Left renal cortex interstitium (tissue), 4 donors: Measurements from ENCODE around the gene ISG20L2. TPM values are rescaled to one million over a fixed set of nuclear protein-coding genes. Genes with fewer than 3 reads are reported as not detected.

Source experiments
- DNase-seq, 4 donors: peaks; one replicate each; pipeline ENCODE4 v3.0.0-alpha.2; 2013; ENCODE audit warnings: low read depth in 4 of 4, low spot score in 2 of 4, missing footprints in 1 of 4
- polyA plus RNA-seq, 4 donors: library from polyadenylated mRNA; unstranded; fragments of 120-200 nt; gene quantifications; one replicate each; pipeline ENCODE4 v1.2.1, GENCODE V29; 2013; ENCODE audit not compliant: insufficient read length in 4 of 4

ISG20L2 gene
- polyA plus RNA-seq, 4 donors, result 41.7 to 47.8 (median 44.8) TPM

- no peak for DNase-seq
Measured at GRCh38 chr1:156708218-156708661, 20.3 kb downstream of the ISG20L2 start.

DNA sequence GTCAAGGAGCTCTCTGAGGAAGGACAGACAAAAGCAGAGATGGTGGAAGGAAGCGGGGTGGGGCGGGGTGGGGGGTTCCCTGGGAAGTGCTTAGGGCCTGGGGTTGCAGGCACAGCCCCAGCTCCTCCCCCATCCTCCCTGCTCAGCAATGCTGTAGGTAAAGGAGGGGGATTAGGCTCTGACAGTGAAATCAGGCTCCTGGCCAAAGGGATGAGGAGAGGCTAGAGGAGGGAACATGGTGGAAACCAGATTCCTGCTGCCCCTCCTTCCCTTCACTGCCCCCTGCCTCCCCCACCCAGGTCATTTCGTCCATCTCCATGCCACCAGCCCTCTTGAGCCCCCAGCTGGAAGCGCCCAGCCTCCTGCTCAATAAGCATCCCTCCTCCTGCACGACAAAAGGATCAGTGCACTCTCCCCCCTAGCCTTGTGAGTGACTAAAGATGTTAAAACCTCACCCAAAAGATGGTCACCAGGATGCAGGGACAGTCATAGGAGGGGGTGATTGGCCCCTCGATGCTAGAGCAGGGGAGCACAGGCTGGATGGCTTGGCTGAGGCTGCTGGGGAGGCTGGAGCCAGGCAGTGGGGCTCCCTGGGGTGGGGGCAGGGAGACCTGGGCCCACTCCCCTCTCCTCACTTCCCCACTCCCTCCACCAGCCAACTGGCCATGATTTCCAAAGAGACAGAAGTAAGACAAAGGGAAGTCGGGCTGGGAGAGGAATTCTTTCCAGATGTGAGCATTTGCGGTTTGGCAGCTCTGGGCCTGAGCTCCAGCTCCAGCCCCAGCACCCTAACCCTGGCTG is 20.9 kb downstream of the ISG20L2 start:
- DNase-seq, result no peak

DNA sequence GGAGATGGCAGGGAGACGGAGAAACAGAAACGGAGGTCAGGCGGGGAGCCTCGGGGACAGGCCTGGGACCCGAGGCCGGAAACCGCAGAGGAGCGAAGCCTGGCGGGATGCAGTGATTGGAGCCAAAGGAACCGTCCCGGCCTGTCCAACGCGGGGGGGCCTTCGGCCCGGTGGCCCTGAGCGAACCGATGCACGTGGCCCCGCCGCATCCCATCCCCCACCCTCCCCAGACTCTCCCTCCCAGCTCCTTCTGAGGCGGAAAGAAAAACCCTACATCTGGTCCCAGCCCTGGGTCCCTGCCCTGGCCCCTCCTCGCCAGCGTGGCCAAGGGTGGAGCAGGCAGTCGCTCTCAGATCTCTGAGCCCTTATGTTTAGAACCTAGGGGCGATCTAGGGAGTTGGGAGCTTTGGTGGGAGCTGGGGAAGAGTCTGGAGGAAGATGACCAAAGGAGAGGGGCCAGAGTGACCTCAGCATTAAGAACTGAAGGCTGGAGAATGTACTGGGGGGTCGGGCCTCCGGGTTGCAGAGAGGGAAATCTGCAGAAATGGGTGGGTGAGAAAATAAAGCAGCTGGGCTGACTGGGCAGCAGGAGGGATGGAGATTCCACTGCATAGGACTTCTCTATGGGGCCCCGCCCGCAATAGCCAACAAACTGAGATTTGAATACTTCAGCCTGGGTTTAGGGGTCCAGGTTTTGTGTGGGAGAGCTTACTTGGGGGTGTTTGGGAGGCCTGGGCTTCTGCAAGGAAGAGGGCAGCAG is 21.7 kb downstream of the ISG20L2 start:
- DNase-seq, result no peak

GRCh38 chr1:156705918-156706656 is 22.5 kb downstream of the ISG20L2 start:
- DNase-seq, result peak in 2 of 4 donors; percentile 79 to 80

GRCh38 chr1:156705321-156705917 is 23.1 kb downstream of the ISG20L2 start, which contains the start of gene CRABP2:
Gene CRABP2, minus strand, starts transcription at chr1:156705583. Its CDS starts 137 bp downstream, at chr1:156705446.
- no peak for DNase-seq

- DNase-seq, result no peak
Measured at GRCh38 chr1:156704930-156705320, 23.6 kb downstream of the ISG20L2 start.

GRCh38 chr1:156704166-156704711 is 24.3 kb downstream of the ISG20L2 start:
- no peak for DNase-seq

DNA sequence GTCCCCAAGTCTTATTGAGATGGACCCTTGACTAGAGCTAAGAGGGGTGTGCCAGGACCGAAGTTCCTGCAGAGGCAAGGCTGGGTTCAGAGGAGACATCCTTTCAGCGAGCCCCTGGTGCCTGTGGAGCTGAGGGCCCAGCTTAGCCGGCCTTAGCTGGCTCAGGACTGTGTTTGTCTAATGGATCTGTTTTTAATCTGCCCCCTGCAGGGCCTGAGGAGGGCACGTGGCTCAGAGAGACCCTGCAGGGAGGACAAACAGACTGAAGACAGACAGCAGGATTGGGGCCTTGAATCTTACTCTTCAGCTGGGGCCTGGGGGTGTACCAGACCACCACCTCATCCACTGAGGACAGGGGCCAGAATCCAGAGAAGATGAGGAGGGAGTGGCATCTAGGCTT is 24.8 kb downstream of the ISG20L2 start:
- no peak for DNase-seq

- DNase-seq, result no peak
Measured at GRCh38 chr1:156703336-156703735, 25.2 kb downstream of the ISG20L2 start.

GRCh38 chr1:156700736-156701531 is 27.6 kb downstream of the ISG20L2 start:
- DNase-seq, result no peak

- DNase-seq, result no peak
Measured at GRCh38 chr1:156698995-156699394, 29.6 kb downstream of the ISG20L2 start.

DNA sequence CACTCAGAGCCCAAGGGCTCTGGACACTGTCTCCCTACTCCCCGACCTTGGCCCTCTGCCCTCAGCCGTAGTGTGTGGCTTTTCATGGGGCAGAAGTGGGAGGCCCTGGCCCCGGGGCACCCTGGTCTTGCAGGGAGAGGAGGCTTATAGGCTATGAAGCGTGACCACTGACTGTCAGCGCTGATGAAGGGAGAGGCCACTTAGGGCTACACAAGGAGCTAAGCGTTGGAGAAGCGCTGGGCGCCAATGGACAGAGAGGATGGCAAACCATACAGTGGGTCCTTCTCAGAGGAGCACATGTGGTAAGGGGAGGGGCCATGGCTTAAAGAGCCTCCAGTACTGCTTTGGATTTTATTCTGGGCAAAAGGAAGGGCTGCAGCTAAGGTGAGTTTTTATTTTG is 31.1 kb downstream of the ISG20L2 start:
- DNase-seq, result no peak

DNA sequence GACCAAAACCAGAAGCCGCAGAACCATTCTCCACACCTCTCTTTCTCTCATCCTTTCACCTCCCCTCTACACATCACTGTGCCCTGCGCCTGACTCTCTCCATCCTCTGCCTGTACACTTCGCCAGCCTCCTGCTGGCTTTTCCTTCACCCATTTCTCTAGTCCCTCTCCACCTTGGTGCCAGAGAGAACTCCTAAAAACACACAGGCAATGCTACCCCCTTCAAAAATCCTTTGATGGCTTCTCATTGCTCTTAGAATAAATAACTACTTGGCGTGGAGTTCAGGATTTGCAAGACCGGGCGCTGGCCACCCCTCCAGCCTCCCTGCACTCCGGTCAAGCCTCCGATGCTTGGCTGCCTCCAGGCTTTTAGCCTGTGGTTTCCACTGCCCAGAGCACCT is 31.8 kb downstream of the ISG20L2 start:
- no peak for DNase-seq

DNA sequence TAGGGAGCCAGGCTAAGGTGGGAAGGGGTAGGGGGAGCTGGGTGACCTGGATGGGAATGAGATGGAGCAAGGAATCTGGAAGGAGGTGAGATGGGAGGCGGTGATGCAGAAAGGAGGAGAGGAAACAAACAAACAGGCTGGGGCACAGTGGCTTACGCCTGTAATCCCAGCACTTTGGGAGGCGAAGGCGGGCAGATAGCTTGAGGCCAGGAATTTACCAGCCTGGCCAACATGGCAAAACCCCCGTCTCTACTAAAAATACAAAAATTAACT is 33.9 kb downstream of the ISG20L2 start:
- DNase-seq, result no peak

DNA sequence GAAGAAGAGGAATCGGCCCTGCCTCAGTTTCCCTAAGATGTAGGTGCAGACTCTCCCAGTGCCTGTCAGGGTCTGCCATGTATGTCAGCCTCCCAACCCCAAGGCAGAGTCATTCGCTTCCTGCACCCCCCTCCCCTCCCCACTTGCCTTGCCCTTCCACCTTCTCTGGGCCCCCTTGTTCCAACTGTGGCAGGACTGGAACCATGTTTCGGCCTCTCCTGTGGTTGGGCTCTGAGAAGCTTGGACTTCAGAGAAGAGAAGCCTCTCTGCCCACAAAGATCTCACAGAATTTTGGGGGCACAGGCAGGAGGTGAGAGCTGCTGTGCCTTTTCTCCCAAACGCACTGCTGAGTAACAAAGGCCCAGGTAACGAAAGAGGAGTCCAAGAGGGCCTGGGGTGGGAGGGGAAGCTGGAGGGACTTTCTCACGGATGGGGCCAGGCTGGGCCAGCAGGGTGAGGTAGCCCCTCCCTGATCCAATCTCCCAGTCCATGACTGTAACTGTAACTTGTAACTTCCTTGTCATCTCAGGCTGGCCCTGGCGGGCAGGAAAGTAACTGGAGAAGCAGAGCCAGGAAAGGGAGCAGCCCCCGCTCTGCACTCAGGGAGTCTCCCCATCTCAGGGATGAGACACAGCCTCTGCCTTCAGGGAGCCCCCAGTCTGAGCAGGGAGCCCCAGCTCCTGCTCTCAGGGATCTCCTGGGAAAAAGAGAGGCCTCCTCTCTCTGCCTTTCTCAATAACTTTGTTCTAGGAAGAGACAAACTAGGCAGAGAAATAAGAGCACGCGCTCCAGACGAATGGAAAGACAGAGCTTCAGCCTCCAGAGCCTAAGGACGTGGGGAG is 34.5 kb downstream of the ISG20L2 start:
- DNase-seq, result no peak

GRCh38 chr1:156692925-156693847 is 35.4 kb downstream of the ISG20L2 start:
- DNase-seq, result peak in 1 of 4 donors; percentile 81

DNA sequence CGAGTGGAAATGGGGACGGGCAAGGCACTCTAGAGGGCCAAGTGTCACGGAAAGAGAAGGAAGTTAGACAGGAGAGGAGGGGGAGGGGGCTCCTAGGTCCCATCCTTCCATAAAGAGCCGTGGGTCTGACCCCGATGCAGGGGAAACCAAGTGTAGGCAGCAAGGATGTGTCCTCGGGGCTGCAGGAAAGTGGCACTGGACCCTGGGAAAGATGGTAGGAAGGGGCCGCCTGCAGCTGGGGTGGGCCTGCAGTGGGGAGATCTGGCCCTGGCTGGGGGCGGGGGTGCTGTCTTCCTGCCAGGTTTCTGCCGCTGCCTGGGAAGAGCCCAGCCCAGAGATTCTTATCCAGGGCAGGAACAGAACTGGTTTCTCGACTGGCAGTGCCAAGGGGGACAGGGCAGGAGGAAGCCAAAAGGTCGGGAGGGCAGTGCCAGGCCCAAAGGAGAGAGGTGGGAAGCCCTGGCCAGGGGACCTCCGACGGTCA is 36.1 kb downstream of the ISG20L2 start:
- no peak for DNase-seq
